Suprapubic skin (tissue), 4 donors: Measurements from ENCODE around the gene MYADML2. TPM values are rescaled to one million over a fixed set of nuclear protein-coding genes. Genes with fewer than 3 reads are reported as not detected.
"Not testable (repeated sequence)": the region's sequence is repeated elsewhere in the genome, so short reads cannot be mapped to it uniquely, and the experiment has no call there.

Experiments used
- DNase-seq, 2 donors: peaks; one replicate each; pipeline ENCODE4 v3.0.0-alpha.2; 2019; ENCODE audit warnings: low spot score in 2 of 2
- H3K27ac ChIP-seq: fragments of 200-600 bp; sonication (generic); one replicate; pipeline ENCODE4 v1.5.1; 2019
- H3K27me3 ChIP-seq: fragments of 200-600 bp; sonication (generic); one replicate; pipeline ENCODE4 v1.5.1; 2019
- H3K36me3 ChIP-seq: fragments of 200-600 bp; sonication (generic); one replicate; pipeline ENCODE4 v1.5.1; 2019
- H3K4me1 ChIP-seq: fragments of 200-600 bp; sonication (generic); one replicate; pipeline ENCODE4 v1.5.1; 2019
- H3K4me3 ChIP-seq: fragments of 200-600 bp; sonication (generic); one replicate; pipeline ENCODE4 v1.5.1; 2019; ENCODE audit warnings: mild to moderate bottlenecking
- H3K9me3 ChIP-seq: fragments of 200-600 bp; sonication (generic); one replicate; pipeline ENCODE4 v1.5.1; 2019
- CTCF ChIP-seq, 2 donors: fragments of 200-600 bp in 1 of 2; fragments of 450-650 bp in 1 of 2; sonication (generic) in 1 of 2; IDR thresholded peaks; one replicate each; pipeline ENCODE4 v1.5.1; 2016 to 2019; ENCODE audit warnings: antibody characterized with exemption in 2 of 2, mild to moderate bottlenecking in 1 of 2, moderate library complexity in 1 of 2
- EP300 ChIP-seq: sonication (generic); formaldehyde crosslinking; IDR thresholded peaks from one replicate; pipeline ENCODE4 v1.6.1; 2017; ENCODE audit warnings: antibody characterized with exemption
- POLR2A ChIP-seq, 2 donors: fragments of 450-650 bp; IDR thresholded peaks; one replicate each; pipeline ENCODE4 v1.6.1; 2017; ENCODE audit warnings: antibody characterized with exemption in 2 of 2, mild to moderate bottlenecking in 2 of 2, moderate library complexity in 2 of 2
- POLR2AphosphoS5 ChIP-seq, 3 donors: sonication (generic); formaldehyde crosslinking; IDR thresholded peaks; one replicate each; pipeline ENCODE4 v1.6.1; 2017; ENCODE audit warnings: antibody characterized with exemption in 3 of 3
- WGBS: methylation state at CpG from one replicate; pipeline ENCODE4 v1.1.5; 2018; 5-methylcytosine and 5-hydroxymethylcytosine counted together
- total RNA-seq, 4 donors: library from RNA; depleted of rRNA; stranded (reverse); fragments of >200 nt; gene quantifications; one replicate each; pipeline ENCODE4 v1.1.0, GENCODE V29; 2016

Gene MYADML2
- total RNA-seq, 4 donors from 2014 or later: not detected

GRCh38 chr17:81987161-81987770 is 40.2 kb upstream of the MYADML2 start:
- no peaks in the 10 kb centered on the region for H3K9me3 ChIP-seq
- H3K36me3 ChIP-seq: peaks cover 49% of the 10 kb centered on the region
- DNase-seq: no peak
- no peak overlapping the region for H3K4me3 ChIP-seq
- peaks cover 16% of the 10 kb centered on the region for H3K4me1 ChIP-seq
- WGBS: 77% methylated on average over 26 of the region's 26 CpGs
- H3K27me3 ChIP-seq: no peaks in the 10 kb centered on the region
- no peak overlapping the region for H3K27ac ChIP-seq
- TF ChIP-seq CTCF (IDR thresholded peaks at IDR 0.05) (no peak), POLR2AphosphoS5 (IDR thresholded peaks at IDR 0.05) (no peak)

GRCh38 chr17:81986606-81987005 is 39.6 kb upstream of the MYADML2 start:
- WGBS: 94% methylated on average over 22 of the region's 26 CpGs
- Histone ChIP-seq H3K4me1 (peaks cover 9% of the 10 kb centered on the region), H3K4me3 (no peak overlapping the region), H3K27me3 (no peaks in the 10 kb centered on the region), H3K27ac (no peak overlapping the region), H3K36me3 (peaks cover 49% of the 10 kb centered on the region), H3K9me3 (no peaks in the 10 kb centered on the region)
- no peak for TF ChIP-seq EP300
- TF ChIP-seq POLR2A (IDR thresholded peaks at IDR 0.05): no peak
- TF ChIP-seq POLR2AphosphoS5 (IDR thresholded peaks at IDR 0.05): no peak
- no peak for TF ChIP-seq CTCF (IDR thresholded peaks at IDR 0.05)
- DNase-seq: no peak

DNA sequence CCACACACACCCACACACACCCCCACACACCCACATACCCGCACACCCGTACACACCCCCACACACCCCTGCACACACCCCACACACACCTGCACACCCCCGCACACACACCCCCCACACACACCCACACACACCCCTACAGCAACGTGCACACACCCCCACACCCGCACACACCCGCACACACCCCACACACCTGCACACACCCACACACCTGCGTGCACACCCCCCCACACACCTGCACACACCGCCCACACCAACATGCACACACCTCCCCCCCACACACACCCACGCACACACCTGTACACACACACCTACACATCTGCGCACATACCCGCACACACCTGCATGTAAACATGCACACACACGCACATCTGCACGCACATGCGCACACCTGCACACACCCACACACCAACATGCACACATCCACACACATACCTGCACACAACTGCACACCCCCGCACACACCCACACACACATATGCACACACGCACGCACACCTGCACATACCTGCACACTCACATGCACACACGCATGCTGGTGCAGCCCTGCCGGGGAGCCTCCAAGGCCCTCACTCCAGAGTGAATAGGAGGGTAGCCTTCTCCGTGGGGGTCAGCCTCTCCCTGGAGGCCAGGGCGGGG is 37.9 kb upstream of the MYADML2 start:
- Histone ChIP-seq H3K36me3 (peaks cover 54% of the 10 kb centered on the region), H3K27me3 (no peaks in the 10 kb centered on the region), H3K9me3 (no peaks in the 10 kb centered on the region), H3K27ac (no peak overlapping the region), H3K4me3 (no peak overlapping the region), H3K4me1 (no peaks in the 10 kb centered on the region)
- TF ChIP-seq CTCF (IDR thresholded peaks at IDR 0.05): no peak
- TF ChIP-seq EP300: no peak
- no peak for TF ChIP-seq POLR2AphosphoS5 (IDR thresholded peaks at IDR 0.05)
- TF ChIP-seq POLR2A (IDR thresholded peaks at IDR 0.05): no peak
- WGBS: 85% methylated on average over 21 of the region's 21 CpGs
- DNase-seq: no peak

DNA sequence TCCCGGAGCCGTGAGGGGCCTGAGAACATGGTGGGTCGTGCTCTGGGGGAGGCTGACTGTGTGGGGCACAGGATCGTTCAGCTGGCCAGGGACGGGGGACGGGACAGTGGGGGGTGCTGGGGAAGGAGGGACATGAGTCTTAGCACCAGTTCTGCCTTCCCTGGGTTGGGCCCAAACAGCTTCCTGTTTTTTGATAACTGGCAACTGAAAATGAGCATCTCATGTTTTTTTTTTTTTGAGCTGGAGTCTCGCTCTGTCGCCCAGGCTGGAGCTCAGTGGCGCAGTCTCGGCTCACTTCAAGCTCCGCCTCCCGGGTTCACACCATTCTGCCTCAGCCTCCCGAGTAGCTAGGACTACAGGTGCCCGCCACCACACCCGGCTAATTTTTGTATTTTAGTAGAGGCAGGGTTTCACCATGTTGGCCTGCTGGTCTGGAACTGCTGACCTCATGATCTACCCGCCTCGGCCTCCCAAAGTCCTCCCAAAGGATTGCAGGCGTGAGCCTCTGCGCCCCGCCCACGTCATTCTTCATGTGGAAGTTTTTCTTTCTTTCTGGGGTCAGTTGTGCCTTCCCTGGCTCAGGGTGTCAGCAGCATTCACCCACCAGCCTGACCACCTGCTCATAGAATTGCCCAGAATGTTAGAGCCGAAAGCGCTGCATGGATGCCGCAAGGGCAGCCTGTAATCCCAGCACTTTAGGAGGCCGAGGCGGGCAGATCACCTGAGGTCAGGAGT is 36.8 kb upstream of the MYADML2 start:
- no peaks in the 10 kb centered on the region for H3K27me3 ChIP-seq
- H3K27ac ChIP-seq: no peak overlapping the region
- peaks cover 5% of the 10 kb centered on the region for H3K4me1 ChIP-seq
- no peaks in the 10 kb centered on the region for H3K9me3 ChIP-seq
- TF ChIP-seq POLR2A (IDR thresholded peaks at IDR 0.05): no peak
- no peak for TF ChIP-seq CTCF (IDR thresholded peaks at IDR 0.05)
- no peak for TF ChIP-seq POLR2AphosphoS5 (IDR thresholded peaks at IDR 0.05)
- TF ChIP-seq EP300: no peak
- no peak overlapping the region for H3K4me3 ChIP-seq
- no peak for DNase-seq
- peaks cover 58% of the 10 kb centered on the region for H3K36me3 ChIP-seq
- WGBS: 89% methylated on average over 26 of the region's 26 CpGs

DNA sequence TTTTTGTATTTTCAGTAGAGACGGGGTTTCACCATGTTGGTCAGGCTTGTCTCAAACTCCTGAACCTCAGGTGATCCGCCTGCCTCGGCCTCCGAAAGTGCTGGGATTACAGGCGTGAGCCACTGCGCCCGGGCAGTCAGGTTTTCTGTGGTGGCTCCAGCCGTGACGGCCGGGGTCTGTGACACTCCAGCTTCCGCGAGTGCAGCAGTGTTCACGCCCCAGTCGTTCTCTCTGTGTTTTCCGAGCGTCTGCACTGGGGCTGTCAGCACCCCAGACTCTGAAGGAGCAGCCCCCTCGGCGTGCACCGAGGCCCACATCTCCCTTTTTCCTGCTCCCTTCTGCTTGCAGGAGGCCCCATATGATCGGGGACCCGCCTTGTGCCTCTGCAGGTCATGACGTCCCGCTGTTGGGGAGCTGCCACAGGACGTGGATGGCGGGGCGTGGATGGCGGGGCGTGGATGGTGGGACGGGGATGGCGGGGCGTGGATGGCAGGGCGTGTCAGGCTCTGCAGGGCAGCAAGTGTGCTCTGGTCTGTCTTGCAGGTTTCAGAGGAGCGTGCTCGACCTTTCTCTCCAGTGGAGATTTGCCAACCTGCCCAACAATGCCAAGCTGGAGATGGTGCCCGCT is 36.1 kb upstream of the MYADML2 start:
- Histone ChIP-seq H3K4me3 (no peak overlapping the region), H3K9me3 (no peaks in the 10 kb centered on the region), H3K27ac (no peak overlapping the region), H3K27me3 (no peaks in the 10 kb centered on the region), H3K4me1 (peaks cover 10% of the 10 kb centered on the region), H3K36me3 (peaks cover 58% of the 10 kb centered on the region)
- TF ChIP-seq POLR2AphosphoS5 (IDR thresholded peaks at IDR 0.05) (no peak), POLR2A (IDR thresholded peaks at IDR 0.05) (no peak), CTCF (IDR thresholded peaks at IDR 0.05) (no peak), EP300 (no peak)
- no peak for DNase-seq
- 91% methylated on average over 22 of the region's 35 CpGs for WGBS

GRCh38 chr17:81981511-81981910 is 34.5 kb upstream of the MYADML2 start:
- H3K27ac ChIP-seq, H3K27me3 ChIP-seq: not testable (repeated sequence)
- peaks cover 46% of the 10 kb centered on the region for H3K36me3 ChIP-seq

More at GRCh38 chr17:81981511-81981910, 34.5 kb upstream of the MYADML2 start:
- DNase-seq, H3K9me3 ChIP-seq, H3K4me3 ChIP-seq: not testable (repeated sequence)
- 93% methylated on average over 12 of the region's 12 CpGs for WGBS
- H3K4me1 ChIP-seq: peaks cover 16% of the 10 kb centered on the region
